Testis (tissue), 2 donors: ENCODE results near the gene STAT5B.
"Not testable (repeated sequence)": the region's sequence is repeated elsewhere in the genome, so short reads cannot be mapped to it uniquely, and the experiment has no call there.

Experiments
- POLR2A ChIP-seq: fragments of 450-650 bp; IDR thresholded peaks from one replicate; pipeline ENCODE4 v1.6.1; 2017; ENCODE audit warnings: antibody characterized with exemption, mild to moderate bottlenecking, moderate library complexity
- TF ChIP-seq, protein P1 (sequence below), 3 experiments: fragments of 450-650 bp in 2 of 3; fragments of 200-600 bp in 1 of 3; sonication (generic) in 1 of 3; IDR thresholded peaks; one replicate each; pipeline ENCODE4 v1.5.1; 2016 to 2019; ENCODE audit warnings: antibody characterized with exemption in 3 of 3, mild to moderate bottlenecking in 2 of 3, moderate library complexity in 1 of 3

DNA sequence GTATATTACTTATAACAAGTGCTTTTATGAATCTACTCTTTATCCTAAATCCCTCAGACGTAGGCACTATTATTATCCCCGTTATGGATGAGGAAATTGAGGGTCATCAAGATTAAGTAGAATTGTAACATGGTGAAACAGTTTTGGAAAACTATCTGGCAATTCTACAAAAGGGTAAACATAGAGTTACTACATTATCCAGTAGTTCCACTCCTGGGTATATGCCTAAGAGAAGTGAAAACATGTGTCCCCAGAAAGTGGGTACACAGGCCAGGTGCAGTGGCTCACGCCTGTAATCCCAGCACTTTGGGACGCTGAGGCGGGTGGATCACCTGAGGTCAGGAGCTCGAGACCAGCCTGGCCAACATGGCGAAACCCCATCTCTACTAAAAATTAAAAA lies 36.6 kb downstream of the STAT5B start:
- TF ChIP-seq, protein P1, sequence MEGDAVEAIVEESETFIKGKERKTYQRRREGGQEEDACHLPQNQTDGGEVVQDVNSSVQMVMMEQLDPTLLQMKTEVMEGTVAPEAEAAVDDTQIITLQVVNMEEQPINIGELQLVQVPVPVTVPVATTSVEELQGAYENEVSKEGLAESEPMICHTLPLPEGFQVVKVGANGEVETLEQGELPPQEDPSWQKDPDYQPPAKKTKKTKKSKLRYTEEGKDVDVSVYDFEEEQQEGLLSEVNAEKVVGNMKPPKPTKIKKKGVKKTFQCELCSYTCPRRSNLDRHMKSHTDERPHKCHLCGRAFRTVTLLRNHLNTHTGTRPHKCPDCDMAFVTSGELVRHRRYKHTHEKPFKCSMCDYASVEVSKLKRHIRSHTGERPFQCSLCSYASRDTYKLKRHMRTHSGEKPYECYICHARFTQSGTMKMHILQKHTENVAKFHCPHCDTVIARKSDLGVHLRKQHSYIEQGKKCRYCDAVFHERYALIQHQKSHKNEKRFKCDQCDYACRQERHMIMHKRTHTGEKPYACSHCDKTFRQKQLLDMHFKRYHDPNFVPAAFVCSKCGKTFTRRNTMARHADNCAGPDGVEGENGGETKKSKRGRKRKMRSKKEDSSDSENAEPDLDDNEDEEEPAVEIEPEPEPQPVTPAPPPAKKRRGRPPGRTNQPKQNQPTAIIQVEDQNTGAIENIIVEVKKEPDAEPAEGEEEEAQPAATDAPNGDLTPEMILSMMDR (IDR thresholded peaks at IDR 0.05) = not testable (repeated sequence)
- not testable (repeated sequence) for TF ChIP-seq POLR2A
